MM.1S (cell line): ENCODE data around the gene TEX19.

ENCODE experiments used
- CTCF ChIP-seq: fragments of 300-600 bp; sonication (generic); IDR thresholded peaks from 2 replicates; pipeline ENCODE4 v1.5.1; 2016; ENCODE audit warnings: antibody characterized with exemption, low read length, mixed read lengths
- EZH2 ChIP-seq: fragments of 300-600 bp; sonication (generic); optimal IDR thresholded peaks from 2 replicates; pipeline ENCODE3; 2017; ENCODE audit warnings: low read depth, mild to moderate bottlenecking, antibody characterized with exemption, low read length, mixed read lengths
- EZH2phosphoT487 ChIP-seq: fragments of 300-600 bp; sonication (generic); IDR thresholded peaks from 2 replicates; pipeline ENCODE4 v1.6.1; 2018; ENCODE audit warnings: antibody characterized with exemption, low read length

GRCh38 chr17:82410014-82410716 lies 51.1 kb downstream of the TEX19 start:
- TF ChIP-seq CTCF (no peak), EZH2phosphoT487 (no peak), EZH2 (no peak)
